ENCODE data around the gene KHDC1L.

Gene KHDC1L

GRCh38 chr6:73180763-73181619 is 44.3 kb downstream of the KHDC1L start:
- no peak for TF ChIP-seq REST (IDR thresholded peaks at IDR 0.05; ENCODE audit: insufficient read depth in 1 of 2, low read depth in 2 of 2, low read length in 2 of 2)

GRCh38 chr6:73180076-73180738 is 45.1 kb downstream of the KHDC1L start:
- TF ChIP-seq SIN3A (IDR thresholded peaks at IDR 0.05; ENCODE audit: borderline replicate concordance, insufficient read depth, low read length) (no peak), REST (IDR thresholded peaks at IDR 0.05; ENCODE audit: insufficient read depth in 1 of 2, low read depth in 2 of 2, low read length in 2 of 2) (no peak), TAF1 (IDR thresholded peaks at IDR 0.05; ENCODE audit: borderline replicate concordance, insufficient read depth, low read length) (no peak), POLR2AphosphoS5 (IDR thresholded peaks at IDR 0.05; ENCODE audit: low read depth, low read length) (no peak), FOXP2 (optimal IDR thresholded peaks at IDR 0.05; ENCODE audit: borderline replicate concordance, extremely low read depth, extremely low read length, insufficient read depth) (no peak)

GRCh38 chr6:73177221-73177944 is 47.9 kb downstream of the KHDC1L start:
- TF ChIP-seq SIN3A (IDR thresholded peaks at IDR 0.05; ENCODE audit: borderline replicate concordance, insufficient read depth, low read length) (no peak), TAF1 (IDR thresholded peaks at IDR 0.05; ENCODE audit: borderline replicate concordance, insufficient read depth, low read length) (no peak), REST (IDR thresholded peaks at IDR 0.05; ENCODE audit: insufficient read depth in 1 of 2, low read depth in 2 of 2, low read length in 2 of 2) (no peak), FOXP2 (optimal IDR thresholded peaks at IDR 0.05; ENCODE audit: borderline replicate concordance, extremely low read depth, extremely low read length, insufficient read depth) (no peak), POLR2AphosphoS5 (IDR thresholded peaks at IDR 0.05; ENCODE audit: low read depth, low read length) (no peak)

- TF ChIP-seq TAF1 (IDR thresholded peaks at IDR 0.05; ENCODE audit: borderline replicate concordance, insufficient read depth, low read length) (no peak), FOXP2 (optimal IDR thresholded peaks at IDR 0.05; ENCODE audit: borderline replicate concordance, extremely low read depth, extremely low read length, insufficient read depth) (no peak), REST (IDR thresholded peaks at IDR 0.05; ENCODE audit: insufficient read depth in 1 of 2, low read depth in 2 of 2, low read length in 2 of 2) (no peak), POLR2AphosphoS5 (IDR thresholded peaks at IDR 0.05; ENCODE audit: low read depth, low read length) (no peak), SIN3A (IDR thresholded peaks at IDR 0.05; ENCODE audit: borderline replicate concordance, insufficient read depth, low read length) (no peak)
Observed at GRCh38 chr6:73176057-73176456, 49.2 kb downstream of the KHDC1L start.
